ENCODE measurements around the gene SLC25A6. TPM values are rescaled to one million over a fixed set of nuclear protein-coding genes. Genes with fewer than 3 reads are reported as not detected.

Gene SLC25A6
- total and polyA plus RNA-seq, 9 of the 15 experiments (the other 6 are each of a cell fraction or from before 2014, with no cell fraction given) = 24.6 to 330 (median 129) TPM

DNA sequence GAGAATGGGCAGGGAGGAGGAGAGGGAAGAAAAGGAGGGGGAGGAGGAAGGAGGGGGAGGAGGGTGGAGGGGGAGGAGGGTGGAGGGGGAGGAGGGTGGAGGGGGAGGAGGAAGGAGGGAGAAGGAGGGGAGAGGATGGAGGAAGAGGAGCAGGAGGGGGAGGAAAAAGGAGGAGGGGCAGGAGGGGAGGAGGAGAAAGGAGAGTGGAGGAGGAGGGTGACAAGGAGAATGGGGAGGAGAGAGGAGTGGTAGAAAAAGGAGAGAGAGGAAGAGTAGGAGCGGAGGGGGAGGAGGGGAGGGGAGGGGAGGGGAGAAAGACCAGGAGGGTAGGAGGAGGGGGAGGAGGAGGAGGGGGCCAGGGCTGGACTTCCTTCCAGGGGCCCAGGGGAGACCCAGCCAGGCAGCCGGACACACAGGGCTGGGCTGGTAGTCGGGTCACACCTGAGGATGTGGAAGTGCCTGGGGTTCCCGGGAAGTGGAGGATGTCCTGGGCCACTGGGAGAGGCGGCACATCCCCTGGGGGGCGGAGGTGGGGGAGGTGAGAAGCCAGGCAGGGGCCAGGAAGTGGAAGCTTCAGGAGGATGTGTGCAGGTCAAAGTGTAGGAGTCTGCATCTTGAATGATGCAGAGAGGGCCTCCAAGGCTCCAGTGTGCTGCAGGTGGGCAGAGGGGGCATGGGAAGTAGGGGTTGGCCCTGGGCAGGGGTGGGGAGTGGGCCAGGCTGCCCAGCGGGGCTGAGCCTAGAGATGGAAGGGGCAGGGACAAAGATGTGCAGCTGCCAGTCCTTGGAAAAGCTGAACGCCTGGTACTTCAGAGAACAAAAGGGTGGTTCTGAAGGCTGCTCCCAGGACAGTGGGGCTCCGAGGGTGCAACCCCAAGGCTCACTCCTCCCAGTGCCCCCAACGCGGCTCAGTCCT is 36.5 kb downstream of the SLC25A6 start:
- H3K9ac ChIP-seq (ENCODE audit: insufficient read depth in 1 of 2, low read depth in 2 of 2, low read length in 2 of 2) = no peak overlapping the region
- intact Hi-C loops (cut with micrococcal nuclease) (no loop called here), in situ Hi-C loops (cut with MboI) (no loop called here)
- POLR2A ChIA-PET = no interaction called here
- H2AFZ ChIP-seq (ENCODE audit: low read depth, low read length) = no peak overlapping the region
- no peak overlapping the region for H3K27ac ChIP-seq (ENCODE audit: extremely low read depth, low read depth, low read length)
- no peak overlapping the region for H3K4me2 ChIP-seq (ENCODE audit: insufficient read depth, low read length)
- H3K9me1 ChIP-seq (ENCODE audit: control insufficient read depth, insufficient read depth, low read length) = no peaks in the 10 kb centered on the region
- H3K79me2 ChIP-seq (ENCODE audit: control insufficient read depth, insufficient read depth, low read length) = no peaks in the 10 kb centered on the region
- DNase-seq (ENCODE audit: extremely low read depth in 1 of 4, low spot score in 3 of 4) (no peak), FAIRE-seq (no peak), ATAC-seq (no peak)
- no peaks in the 10 kb centered on the region for H4K20me1 ChIP-seq (replicated peaks; ENCODE audit: control insufficient read depth, insufficient read depth, low read length)
- no peaks in the 10 kb centered on the region for H3K36me3 ChIP-seq (ENCODE audit: control insufficient read depth, insufficient read depth, low read length)
- H3K9me3 ChIP-seq (replicated peaks; ENCODE audit: control insufficient read depth, insufficient read depth, low read depth, low read length) = no peaks in the 10 kb centered on the region
- no peaks in the 10 kb centered on the region for H3K27me3 ChIP-seq (ENCODE audit: control insufficient read depth in 2 of 2, insufficient read depth in 2 of 2, low read length in 2 of 2)
- H3K4me3 ChIP-seq = no peak overlapping the region
- BruUV-seq (replicated peaks) = no TSS peak
- H3K4me1 ChIP-seq (replicated peaks in 1 of 2; ENCODE audit: control insufficient read depth in 2 of 2, insufficient read depth in 2 of 2, low read length in 2 of 2) = no peaks in the 10 kb centered on the region
- WGBS (ENCODE audit: insufficient coverage, low coverage, missing lambda C conversion rate) = 7% methylated on average over 3 of the region's 11 CpGs
- TF ChIP-seq ZNF263 (CRISPR knock-in tag; IDR thresholded peaks at IDR 0.05; ENCODE audit: borderline replicate concordance) (peak; percentile 75), MCM5 (IDR thresholded peaks at IDR 0.05; ENCODE audit: low read depth) (no peak)
- CTCF ChIA-PET (ENCODE audit: low intra/inter-chr PET ratio) = no interaction called here

DNA sequence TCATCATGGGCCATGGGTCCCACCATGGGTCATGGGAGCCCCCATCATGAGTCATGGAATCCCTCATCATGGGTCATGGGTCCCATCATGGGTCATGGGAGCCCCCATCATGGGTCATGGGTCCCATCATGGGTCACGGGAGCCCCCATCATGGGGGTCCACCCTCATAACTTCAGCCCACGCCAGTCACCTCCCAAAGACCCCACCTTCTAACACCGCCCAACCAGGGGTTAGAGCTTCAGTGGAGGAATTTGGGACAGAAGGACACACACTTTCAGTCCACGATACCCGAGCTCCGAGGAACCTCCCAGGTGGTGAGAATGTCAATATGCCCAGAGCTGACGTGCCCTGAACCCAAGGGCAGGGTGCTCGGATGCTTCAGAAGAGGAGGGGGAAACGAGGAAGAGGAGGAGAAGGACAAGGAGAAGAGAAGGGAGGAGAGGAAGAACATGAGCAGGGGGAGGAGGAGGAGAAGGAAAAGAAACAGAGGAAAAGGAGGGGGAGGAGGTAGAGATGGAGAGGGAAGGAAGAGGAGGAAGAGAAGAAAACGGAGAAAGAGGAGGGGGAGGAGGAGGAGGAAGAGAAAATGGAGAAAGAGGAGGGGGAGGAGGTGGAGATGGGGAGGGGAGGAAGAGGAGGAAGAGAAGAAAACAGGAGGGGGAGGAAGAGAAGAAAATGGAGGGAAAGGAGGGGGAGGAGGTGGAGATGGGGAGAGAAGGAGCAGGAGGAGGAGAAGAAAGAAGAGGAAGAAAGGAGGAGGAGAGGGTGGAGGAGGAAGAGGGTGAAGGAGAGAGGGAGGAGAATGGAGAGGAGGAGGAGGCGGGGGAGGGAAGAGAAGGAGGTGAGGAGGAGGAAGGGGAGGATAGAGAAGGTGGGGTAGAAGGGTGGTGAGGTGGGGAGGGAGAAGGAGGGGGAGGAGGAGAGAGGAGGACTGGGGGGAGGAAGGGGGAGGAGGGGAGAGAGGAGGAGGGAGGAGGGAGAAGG is 37.6 kb downstream of the SLC25A6 start:
- FAIRE-seq (no peak), DNase-seq (ENCODE audit: extremely low read depth in 1 of 4, low spot score in 3 of 4) (no peak), ATAC-seq (no peak)
- ChIA-PET CTCF (ENCODE audit: low intra/inter-chr PET ratio) (no interaction called here), POLR2A (no interaction called here)
- H2AFZ ChIP-seq (ENCODE audit: low read depth, low read length) = no peak overlapping the region
- H3K79me2 ChIP-seq (ENCODE audit: control insufficient read depth, insufficient read depth, low read length) = no peaks in the 10 kb centered on the region
- H3K9me1 ChIP-seq (ENCODE audit: control insufficient read depth, insufficient read depth, low read length) = no peaks in the 10 kb centered on the region
- no TSS peak for BruUV-seq (replicated peaks)
- H3K9ac ChIP-seq (ENCODE audit: insufficient read depth in 1 of 2, low read depth in 2 of 2, low read length in 2 of 2) = no peak overlapping the region
- H3K36me3 ChIP-seq (ENCODE audit: control insufficient read depth, insufficient read depth, low read length) = no peaks in the 10 kb centered on the region
- H3K9me3 ChIP-seq (replicated peaks; ENCODE audit: control insufficient read depth, insufficient read depth, low read depth, low read length) = no peaks in the 10 kb centered on the region
- H3K4me1 ChIP-seq (replicated peaks in 1 of 2; ENCODE audit: control insufficient read depth in 2 of 2, insufficient read depth in 2 of 2, low read length in 2 of 2) = no peaks in the 10 kb centered on the region
- intact Hi-C loops (cut with micrococcal nuclease) = no loop called here
- H4K20me1 ChIP-seq (replicated peaks; ENCODE audit: control insufficient read depth, insufficient read depth, low read length) = no peaks in the 10 kb centered on the region
- WGBS (ENCODE audit: insufficient coverage, low coverage, missing lambda C conversion rate) = 4% methylated on average over 5 of the region's 11 CpGs
- TF ChIP-seq ZNF184 (CRISPR knock-in tag; IDR thresholded peaks at IDR 0.05) (no peak), ZNF644 (tag; IDR thresholded peaks at IDR 0.05; ENCODE audit: low read depth) (no peak), SMAD3 (CRISPR knock-in tag; conservative IDR thresholded peaks at IDR 0.05) (no peak)
- TF ChIP-seq, protein P1, sequence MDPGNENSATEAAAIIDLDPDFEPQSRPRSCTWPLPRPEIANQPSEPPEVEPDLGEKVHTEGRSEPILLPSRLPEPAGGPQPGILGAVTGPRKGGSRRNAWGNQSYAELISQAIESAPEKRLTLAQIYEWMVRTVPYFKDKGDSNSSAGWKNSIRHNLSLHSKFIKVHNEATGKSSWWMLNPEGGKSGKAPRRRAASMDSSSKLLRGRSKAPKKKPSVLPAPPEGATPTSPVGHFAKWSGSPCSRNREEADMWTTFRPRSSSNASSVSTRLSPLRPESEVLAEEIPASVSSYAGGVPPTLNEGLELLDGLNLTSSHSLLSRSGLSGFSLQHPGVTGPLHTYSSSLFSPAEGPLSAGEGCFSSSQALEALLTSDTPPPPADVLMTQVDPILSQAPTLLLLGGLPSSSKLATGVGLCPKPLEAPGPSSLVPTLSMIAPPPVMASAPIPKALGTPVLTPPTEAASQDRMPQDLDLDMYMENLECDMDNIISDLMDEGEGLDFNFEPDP (CRISPR knock-in tag; IDR thresholded peaks at IDR 0.05) = no peak
- TF ChIP-seq, protein P2, sequence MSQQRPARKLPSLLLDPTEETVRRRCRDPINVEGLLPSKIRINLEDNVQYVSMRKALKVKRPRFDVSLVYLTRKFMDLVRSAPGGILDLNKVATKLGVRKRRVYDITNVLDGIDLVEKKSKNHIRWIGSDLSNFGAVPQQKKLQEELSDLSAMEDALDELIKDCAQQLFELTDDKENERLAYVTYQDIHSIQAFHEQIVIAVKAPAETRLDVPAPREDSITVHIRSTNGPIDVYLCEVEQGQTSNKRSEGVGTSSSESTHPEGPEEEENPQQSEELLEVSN (IDR thresholded peaks at IDR 0.05; ENCODE audit: borderline replicate concordance in 1 of 2, extremely low read depth in 1 of 2, insufficient read depth in 1 of 2, insufficient read length in 1 of 2, low read depth in 1 of 2, low read length in 1 of 2, poor library complexity in 1 of 2, severe bottlenecking in 1 of 2) = no peak
- TF ChIP-seq, protein P3, sequence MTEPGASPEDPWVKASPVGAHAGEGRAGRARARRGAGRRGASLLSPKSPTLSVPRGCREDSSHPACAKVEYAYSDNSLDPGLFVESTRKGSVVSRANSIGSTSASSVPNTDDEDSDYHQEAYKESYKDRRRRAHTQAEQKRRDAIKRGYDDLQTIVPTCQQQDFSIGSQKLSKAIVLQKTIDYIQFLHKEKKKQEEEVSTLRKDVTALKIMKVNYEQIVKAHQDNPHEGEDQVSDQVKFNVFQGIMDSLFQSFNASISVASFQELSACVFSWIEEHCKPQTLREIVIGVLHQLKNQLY (CRISPR knock-in tag; conservative IDR thresholded peaks at IDR 0.05) = no peak
- no peak overlapping the region for H3K4me2 ChIP-seq (ENCODE audit: insufficient read depth, low read length)
- no peak overlapping the region for H3K27ac ChIP-seq (ENCODE audit: extremely low read depth, low read depth, low read length)
- in situ Hi-C loops (cut with MboI) = no loop called here
- H3K4me3 ChIP-seq = no peak overlapping the region
- H3K27me3 ChIP-seq (ENCODE audit: control insufficient read depth in 2 of 2, insufficient read depth in 2 of 2, low read length in 2 of 2) = no peaks in the 10 kb centered on the region

Data from K562 (cell line).